CD4-positive, alpha-beta T cell treated with Interleukin-4 for 1 hour (primary cell): Measurements from ENCODE around the gene SBK2.

ENCODE experiments used
- DNase-seq, 2 donors: peaks; one replicate each; pipeline ENCODE4 v3.0.0-alpha.2; 2020 to 2022

The SBK2 gene

DNA sequence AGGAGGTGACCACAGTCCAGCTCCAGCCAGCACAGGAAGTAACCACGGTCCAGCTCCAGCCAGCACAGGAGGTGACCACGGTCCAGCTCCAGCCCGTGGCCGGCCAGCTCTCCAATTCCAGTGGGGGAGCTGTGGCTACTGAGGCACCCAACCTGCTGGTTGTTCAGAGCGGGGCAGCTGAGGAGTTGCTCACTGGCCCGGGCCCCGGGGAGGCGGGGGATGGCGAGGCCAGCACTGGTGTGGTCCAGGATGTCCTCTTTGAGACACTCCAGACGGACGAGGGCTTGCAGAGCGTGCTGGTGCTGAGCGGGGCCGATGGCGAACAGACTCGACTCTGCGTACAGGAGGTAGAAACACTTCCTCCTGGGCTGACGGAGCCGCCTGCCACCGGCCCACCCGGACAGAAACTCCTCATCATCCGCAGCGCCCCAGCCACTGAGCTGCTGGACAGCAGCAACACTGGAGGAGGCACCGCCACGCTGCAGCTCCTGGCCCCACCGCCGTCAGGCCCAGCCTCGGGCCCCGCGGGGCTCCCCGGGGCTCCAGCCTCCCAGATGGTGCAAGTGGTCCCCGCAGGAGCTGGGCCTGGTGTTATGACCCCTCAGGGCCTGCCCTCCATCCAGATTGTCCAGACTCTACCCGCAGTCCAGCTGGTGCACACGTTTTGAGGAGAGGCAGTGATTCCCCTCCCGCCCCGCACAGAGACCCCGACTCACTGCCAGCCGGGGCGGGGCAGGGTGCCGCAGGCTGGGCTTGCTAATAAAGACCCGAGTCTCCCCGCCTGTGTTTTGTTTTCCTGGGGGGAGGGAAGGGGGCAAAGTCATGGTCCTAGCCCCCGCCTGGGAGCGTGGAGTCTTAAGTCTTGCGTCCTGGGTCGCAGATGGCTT lies 53.0 kb downstream of the SBK2 start:
- DNase-seq: no peak

DNA sequence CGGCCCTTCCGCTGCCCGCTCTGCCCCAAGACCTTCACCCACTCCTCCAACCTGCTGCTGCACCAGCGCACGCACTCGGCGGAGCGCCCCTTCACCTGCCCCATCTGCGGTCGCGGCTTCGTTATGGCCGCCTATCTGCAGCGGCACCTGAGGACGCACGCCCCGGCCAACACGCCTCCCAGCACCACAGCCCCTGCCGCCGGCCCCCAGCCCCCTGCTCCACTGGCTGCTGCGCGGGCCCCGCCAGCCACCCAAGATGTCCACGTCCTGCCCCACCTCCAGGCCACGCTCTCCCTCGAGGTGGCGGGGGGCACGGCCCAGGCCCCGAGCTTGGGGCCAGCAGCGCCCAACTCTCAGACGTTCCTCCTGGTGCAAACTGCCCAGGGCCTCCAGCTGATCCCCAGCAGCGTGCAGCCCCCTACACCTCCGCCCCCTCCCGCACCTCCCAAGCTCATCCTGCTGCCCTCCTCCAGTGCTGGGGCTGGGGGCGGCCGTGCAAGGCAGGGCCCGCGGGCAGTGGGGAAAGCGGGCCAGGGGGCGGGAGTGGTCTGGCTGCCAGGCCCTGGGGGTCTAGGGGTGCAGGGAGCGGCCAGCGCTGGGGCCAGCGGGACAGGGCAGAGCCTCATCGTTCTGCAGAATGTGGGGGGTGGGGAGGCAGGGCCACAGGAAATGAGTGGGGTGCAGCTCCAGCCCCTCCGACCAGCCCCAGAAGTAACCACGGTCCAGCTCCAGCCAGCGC lies 53.8 kb downstream of the SBK2 start:
- no peak for DNase-seq

DNA sequence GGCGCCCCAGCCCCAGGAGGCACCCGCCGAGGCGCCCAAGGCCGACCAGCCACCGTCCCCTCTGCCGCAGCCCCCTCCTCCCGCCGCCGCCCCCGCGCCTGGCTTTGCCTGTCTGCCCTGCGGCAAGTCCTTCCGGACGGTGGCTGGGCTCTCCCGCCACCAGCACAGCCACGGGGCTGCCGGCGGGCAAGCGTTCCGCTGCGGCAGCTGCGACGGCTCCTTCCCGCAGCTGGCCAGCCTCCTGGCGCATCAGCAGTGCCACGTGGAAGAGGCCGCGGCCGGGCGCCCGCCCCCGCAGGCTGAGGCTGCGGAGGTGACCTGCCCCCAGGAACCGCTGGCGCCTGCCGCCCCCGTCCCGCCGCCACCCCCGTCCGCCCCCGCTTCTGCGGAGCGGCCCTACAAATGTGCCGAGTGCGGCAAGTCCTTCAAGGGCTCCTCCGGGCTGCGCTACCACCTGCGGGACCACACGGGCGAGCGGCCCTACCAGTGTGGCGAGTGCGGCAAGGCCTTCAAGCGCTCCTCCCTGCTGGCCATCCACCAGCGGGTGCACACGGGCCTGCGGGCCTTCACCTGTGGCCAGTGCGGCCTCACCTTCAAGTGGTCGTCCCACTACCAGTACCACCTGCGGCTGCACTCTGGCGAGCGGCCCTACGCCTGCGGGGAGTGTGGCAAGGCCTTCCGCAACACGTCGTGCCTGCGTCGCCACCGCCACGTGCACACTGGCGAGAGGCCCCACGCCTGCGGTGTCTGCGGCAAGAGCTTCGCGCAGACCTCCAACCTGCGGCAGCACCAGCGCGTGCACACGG lies 54.6 kb downstream of the SBK2 start:
- no peak for DNase-seq

DNA sequence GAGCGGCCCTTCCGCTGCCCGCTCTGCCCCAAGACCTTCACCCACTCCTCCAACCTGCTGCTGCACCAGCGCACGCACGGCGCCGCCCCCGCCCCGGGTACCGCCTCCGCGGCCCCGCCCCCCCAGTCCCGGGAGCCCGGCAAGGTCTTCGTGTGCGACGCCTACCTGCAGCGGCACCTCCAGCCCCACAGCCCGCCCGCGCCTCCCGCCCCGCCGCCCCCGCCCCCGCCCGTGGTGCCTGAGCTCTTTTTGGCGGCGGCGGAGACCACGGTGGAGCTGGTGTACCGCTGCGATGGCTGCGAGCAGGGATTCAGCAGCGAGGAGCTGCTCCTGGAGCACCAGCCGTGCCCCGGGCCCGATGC lies 55.2 kb downstream of the SBK2 start:
- DNase-seq: no peak

DNA sequence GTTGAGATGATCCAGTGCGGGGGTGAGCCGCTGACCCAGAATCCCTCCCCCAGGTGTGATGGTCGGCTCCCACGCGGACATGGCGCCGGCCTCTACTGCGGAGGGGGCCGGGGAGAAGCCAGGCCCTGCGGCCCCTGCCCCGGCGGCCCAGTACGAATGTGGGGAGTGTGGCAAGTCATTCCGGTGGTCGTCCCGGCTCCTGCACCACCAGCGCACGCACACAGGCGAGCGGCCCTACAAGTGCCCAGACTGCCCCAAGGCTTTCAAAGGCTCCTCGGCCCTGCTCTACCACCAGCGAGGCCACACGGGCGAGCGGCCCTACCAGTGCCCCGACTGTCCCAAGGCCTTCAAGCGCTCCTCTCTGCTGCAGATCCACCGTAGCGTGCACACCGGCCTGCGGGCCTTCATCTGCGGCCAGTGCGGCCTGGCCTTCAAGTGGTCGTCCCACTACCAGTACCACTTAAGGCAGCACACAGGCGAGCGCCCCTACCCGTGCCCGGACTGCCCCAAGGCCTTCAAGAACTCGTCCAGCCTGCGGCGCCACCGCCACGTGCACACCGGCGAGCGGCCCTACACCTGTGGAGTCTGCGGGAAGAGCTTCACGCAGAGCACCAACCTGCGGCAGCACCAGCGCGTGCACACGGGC lies 55.7 kb downstream of the SBK2 start:
- DNase-seq: no peak

DNA sequence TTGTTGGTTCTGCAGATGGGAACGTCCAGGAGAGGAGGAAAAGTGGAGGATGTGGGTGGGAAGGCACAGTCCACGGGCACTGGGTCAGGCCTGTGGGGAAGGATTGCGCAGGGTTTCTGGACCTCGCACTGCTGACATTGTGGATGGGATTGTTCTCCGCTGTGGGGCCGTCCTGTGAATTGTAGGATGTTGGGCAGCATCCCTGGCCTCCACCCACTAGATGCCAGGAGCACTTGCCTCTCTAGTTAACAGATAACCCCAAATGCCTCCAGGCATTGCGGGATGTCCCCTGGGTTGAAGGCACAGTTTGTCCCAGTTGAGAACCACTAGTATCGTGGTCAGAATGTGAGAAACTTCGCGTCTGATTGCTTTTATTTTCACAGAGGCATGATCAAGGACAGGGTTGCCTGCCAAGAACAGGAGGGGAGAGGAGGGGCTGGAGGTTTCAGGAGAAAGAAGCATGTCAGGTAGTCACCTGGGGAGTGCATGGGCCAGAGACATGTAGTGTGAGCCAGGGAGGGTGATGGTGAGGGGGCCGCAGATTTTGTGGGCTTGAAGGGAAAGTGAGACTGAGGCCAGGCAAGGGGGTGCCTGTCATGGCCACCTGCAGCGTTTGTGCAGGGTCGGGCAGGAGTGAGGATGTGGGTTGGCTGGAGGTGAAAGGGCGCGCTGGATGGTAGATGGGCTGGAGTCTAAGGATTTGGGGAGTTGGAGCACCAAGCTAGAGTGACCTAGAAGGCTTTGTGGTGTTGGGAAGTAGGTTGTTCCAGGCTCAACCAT lies 57.3 kb downstream of the SBK2 start:
- DNase-seq: no peak

DNA sequence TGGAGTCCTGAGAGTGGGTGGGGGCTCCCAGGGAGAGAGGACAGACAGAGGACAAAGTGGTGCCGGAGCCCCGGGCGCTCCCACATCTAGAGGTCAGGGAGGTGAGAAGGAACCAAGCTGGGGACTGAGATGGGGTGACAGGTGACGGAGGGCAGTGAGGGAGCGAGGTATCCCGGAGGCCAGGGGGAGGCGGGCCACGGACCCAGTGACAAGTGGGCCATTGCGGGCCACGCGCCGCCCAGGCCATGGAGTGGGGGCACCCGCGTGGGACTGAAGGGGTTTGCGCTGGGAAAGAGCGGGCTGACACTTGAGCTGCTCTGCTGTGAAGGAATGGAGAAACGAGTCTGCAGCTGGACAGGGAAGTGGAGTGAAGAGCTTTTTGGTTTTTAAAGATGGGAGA lies 57.9 kb downstream of the SBK2 start:
- DNase-seq: no peak
